Measurements from ENCODE around the gene NT5C3B. TPM values are rescaled to one million over a fixed set of nuclear protein-coding genes. Genes with fewer than 3 reads are reported as not detected.
A peak's percentile ranks its signal among the peaks of the same experiment; 100 is the strongest.

NT5C3B gene
- total RNA-seq (2021; ENCODE audit: unreplicated experiment) (118 TPM), Bru-seq, nascent RNA (percentile 72 among the genes with signal in this experiment), BruChase-seq, experiment 1, labeled RNA remaining after a 2-hour chase (percentile 75 among the genes with signal in this experiment), BruChase-seq, experiment 2, labeled RNA remaining after a 6-hour chase (percentile 82 among the genes with signal in this experiment)
- 135 TPM for polyA plus RNA-seq (2012; ENCODE audit: insufficient read length)
- long read RNA-seq, transcript NT5C3B-216 (8 exons, 1,534 nt): major isoform, 94 of 172 reads
- long read RNA-seq, transcript NT5C3B-203 (9 exons, 975 nt): minor isoform, 23 of 172 reads
- long read RNA-seq, partial matches to known transcripts: 11 of 172 reads
- long read RNA-seq, other reads (novel, unspliced or antisense): 39 of 172 reads

DNA sequence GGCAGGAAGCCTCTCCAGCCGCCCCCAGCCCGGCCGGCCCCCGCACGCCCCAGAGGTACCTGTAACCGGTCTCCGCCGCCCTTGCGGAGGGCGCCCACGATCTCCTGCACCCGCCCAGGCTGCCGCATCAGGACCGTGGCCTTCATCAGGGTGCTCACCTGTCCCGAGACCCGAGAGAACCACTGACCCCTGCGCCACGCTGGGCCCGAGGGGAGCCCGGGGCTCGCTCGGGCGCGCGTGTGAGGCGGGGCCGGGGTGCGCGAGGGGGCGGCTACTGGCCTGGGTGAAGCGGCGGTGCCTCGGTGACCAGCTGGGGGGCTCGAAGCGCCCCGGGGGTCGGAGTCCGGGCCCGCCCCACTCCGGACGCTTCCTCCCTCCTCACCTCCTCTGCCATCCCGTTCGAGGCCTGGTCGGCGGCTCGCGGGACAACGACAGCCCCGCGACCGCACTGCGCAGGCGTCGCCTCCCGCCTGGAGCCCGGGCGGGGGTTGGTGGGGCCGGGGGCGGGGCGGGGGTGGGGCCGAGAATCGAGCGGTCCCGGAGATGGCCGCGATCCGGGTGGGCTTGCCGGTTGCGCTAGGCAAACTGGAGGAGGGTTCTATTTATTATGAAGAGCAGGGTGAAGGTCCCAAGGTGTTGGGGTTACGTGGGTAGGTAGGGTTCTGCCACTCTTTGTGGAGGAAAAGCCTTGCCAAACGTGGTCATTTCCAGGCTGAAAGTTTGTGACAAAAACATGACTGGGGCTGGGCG is at the start of gene NT5C3B:
Gene NT5C3B, minus strand, starts transcription at position 433 of the 750 bp plus-strand sequence. Its CDS starts 39 bp downstream, at position 394.
- in situ Hi-C loops (cut with HindIII; ENCODE audit: low pct_unique_long_range_greater_than_20kb, low sequenced_read_pairs) (no loop called here), intact Hi-C loops (cut with micrococcal nuclease; ENCODE audit: unreplicated experiment) (no loop called here)
- no peaks in the 10 kb centered on the region for H3K27me3 ChIP-seq (ENCODE audit: control insufficient read depth, insufficient read depth, low read length)
- ChIA-PET CTCF (no interaction called here), POLR2A (no interaction called here)
- peak within 1 kb of the TSS; percentile 89 for H3K27ac ChIP-seq (ENCODE audit: low read length)
- peaks cover 7% of the 10 kb centered on the region for H3K4me1 ChIP-seq (ENCODE audit: control insufficient read depth, insufficient read depth, low read length)
- H3K9me3 ChIP-seq (ENCODE audit: control insufficient read depth, insufficient read depth, low read depth, low read length): no peaks in the 10 kb centered on the region
- DNase-seq (ENCODE audit: low read depth, low spot score) (no peak), ATAC-seq (peak; percentile 97)
- no peaks in the 10 kb centered on the region for H3K36me3 ChIP-seq (ENCODE audit: control insufficient read depth, insufficient read depth, low read length)
- BruUV-seq (replicated peaks): no TSS peak
- H3K4me3 ChIP-seq (ENCODE audit: low read depth in 2 of 2, low read length in 2 of 2): peak within 1 kb of the TSS; percentile 75 to 88
- TF ChIP-seq POLR2AphosphoS5 (IDR thresholded peaks at IDR 0.05; ENCODE audit: low read depth, low read length) (peak; percentile 49; the same call in 1 of the 2 replicates), SIN3A (IDR thresholded peaks at IDR 0.05; ENCODE audit: borderline replicate concordance, insufficient read depth, low read depth, low read length) (no peak; the same call in 1 of the 2 replicates), TCF7L2 (IDR thresholded peaks at IDR 0.05; ENCODE audit: low read depth, low read length) (no peak)
- TF ChIP-seq, protein P1, sequence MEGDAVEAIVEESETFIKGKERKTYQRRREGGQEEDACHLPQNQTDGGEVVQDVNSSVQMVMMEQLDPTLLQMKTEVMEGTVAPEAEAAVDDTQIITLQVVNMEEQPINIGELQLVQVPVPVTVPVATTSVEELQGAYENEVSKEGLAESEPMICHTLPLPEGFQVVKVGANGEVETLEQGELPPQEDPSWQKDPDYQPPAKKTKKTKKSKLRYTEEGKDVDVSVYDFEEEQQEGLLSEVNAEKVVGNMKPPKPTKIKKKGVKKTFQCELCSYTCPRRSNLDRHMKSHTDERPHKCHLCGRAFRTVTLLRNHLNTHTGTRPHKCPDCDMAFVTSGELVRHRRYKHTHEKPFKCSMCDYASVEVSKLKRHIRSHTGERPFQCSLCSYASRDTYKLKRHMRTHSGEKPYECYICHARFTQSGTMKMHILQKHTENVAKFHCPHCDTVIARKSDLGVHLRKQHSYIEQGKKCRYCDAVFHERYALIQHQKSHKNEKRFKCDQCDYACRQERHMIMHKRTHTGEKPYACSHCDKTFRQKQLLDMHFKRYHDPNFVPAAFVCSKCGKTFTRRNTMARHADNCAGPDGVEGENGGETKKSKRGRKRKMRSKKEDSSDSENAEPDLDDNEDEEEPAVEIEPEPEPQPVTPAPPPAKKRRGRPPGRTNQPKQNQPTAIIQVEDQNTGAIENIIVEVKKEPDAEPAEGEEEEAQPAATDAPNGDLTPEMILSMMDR (IDR thresholded peaks at IDR 0.05): no peak
- TF ChIP-seq, protein P2, sequence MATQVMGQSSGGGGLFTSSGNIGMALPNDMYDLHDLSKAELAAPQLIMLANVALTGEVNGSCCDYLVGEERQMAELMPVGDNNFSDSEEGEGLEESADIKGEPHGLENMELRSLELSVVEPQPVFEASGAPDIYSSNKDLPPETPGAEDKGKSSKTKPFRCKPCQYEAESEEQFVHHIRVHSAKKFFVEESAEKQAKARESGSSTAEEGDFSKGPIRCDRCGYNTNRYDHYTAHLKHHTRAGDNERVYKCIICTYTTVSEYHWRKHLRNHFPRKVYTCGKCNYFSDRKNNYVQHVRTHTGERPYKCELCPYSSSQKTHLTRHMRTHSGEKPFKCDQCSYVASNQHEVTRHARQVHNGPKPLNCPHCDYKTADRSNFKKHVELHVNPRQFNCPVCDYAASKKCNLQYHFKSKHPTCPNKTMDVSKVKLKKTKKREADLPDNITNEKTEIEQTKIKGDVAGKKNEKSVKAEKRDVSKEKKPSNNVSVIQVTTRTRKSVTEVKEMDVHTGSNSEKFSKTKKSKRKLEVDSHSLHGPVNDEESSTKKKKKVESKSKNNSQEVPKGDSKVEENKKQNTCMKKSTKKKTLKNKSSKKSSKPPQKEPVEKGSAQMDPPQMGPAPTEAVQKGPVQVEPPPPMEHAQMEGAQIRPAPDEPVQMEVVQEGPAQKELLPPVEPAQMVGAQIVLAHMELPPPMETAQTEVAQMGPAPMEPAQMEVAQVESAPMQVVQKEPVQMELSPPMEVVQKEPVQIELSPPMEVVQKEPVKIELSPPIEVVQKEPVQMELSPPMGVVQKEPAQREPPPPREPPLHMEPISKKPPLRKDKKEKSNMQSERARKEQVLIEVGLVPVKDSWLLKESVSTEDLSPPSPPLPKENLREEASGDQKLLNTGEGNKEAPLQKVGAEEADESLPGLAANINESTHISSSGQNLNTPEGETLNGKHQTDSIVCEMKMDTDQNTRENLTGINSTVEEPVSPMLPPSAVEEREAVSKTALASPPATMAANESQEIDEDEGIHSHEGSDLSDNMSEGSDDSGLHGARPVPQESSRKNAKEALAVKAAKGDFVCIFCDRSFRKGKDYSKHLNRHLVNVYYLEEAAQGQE (IDR thresholded peaks at IDR 0.05; ENCODE audit: insufficient read depth in 1 of 2, low read depth in 2 of 2, low read length in 1 of 2): no peak

DNA sequence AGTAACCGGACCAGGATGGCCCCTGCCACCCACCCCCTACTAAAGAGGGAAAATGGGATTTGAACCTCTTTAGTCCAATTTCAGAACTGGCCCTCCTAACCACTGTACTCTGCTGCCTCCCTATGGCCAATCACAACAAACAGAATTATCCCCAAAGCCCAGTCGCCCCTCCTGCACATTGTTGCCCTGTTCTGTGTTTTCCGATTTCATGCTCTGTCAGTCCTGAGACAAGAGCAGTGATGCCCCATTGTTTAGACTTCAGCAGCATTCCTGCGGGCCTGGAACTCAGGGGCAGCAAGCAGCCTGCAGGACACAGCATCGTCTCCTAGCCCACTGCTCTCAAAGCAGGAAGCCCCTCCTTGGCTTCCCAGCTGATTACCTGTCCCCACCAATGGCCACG is 49.7 kb upstream of the NT5C3B start:
- in situ Hi-C loops (cut with HindIII; ENCODE audit: low pct_unique_long_range_greater_than_20kb, low sequenced_read_pairs): no loop called here
- intact Hi-C loops (cut with micrococcal nuclease; ENCODE audit: unreplicated experiment): no loop called here
- Histone ChIP-seq H3K4me3 (ENCODE audit: low read depth in 2 of 2, low read length in 2 of 2) (no peak overlapping the region), H3K27ac (ENCODE audit: low read length) (no peak overlapping the region), H3K4me1 (ENCODE audit: control insufficient read depth, insufficient read depth, low read length) (no peaks in the 10 kb centered on the region), H3K27me3 (ENCODE audit: control insufficient read depth, insufficient read depth, low read length) (no peaks in the 10 kb centered on the region), H3K36me3 (ENCODE audit: control insufficient read depth, insufficient read depth, low read length) (peaks cover 12% of the 10 kb centered on the region), H3K9me3 (ENCODE audit: control insufficient read depth, insufficient read depth, low read depth, low read length) (no peaks in the 10 kb centered on the region)
- POLR2A ChIA-PET: no interaction called here
- TF ChIP-seq TCF7L2 (IDR thresholded peaks at IDR 0.05; ENCODE audit: low read depth, low read length) (no peak), POLR2AphosphoS5 (IDR thresholded peaks at IDR 0.05; ENCODE audit: low read depth, low read length) (no peak), SIN3A (IDR thresholded peaks at IDR 0.05; ENCODE audit: borderline replicate concordance, insufficient read depth, low read depth, low read length) (no peak)
- TF ChIP-seq, protein P2 (IDR thresholded peaks at IDR 0.05; ENCODE audit: insufficient read depth in 1 of 2, low read depth in 2 of 2, low read length in 1 of 2): no peak
- TF ChIP-seq, protein P1 (IDR thresholded peaks at IDR 0.05): no peak; the same call in 1 of the 2 replicates
- no peak for DNase-seq (ENCODE audit: low read depth, low spot score)
- BruUV-seq (replicated peaks): no TSS peak
- CTCF ChIA-PET: no interaction called here
- no peak for ATAC-seq
